ENCODE data around the gene CDH16. TPM values are rescaled to one million over a fixed set of nuclear protein-coding genes. Genes with fewer than 3 reads are reported as not detected.
"Not testable (repeated sequence)": the region's sequence is repeated elsewhere in the genome, so short reads cannot be mapped to it uniquely, and the experiment has no call there.

The CDH16 gene
- total RNA-seq, 1 donor from 2014 or later: not detected

DNA sequence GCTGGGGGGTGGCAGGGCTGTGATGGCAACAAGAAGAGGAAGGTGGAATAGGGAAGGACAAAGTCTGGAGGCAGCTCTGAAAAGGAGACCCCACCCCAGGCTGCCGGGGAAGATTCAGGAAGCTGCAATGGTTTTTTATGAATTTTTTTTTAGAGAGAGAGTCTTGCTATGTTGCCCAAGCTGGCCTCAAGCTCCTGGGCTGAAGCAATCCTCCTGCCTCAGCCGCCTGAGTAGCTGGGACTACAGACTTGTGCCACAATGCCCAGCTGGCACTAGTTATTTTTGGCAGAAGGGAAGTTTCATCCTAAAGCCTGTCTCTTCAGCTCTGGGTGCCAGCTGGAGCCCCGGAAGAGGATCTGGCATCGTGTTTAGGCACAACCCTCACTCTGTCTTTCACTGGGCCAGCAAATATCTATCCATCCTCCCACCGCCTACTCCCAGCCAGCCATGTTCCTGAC lies 41.0 kb upstream of the CDH16 start:
- no peaks in the 10 kb centered on the region for H3K36me3 Mint-ChIP-seq
- H3K4me1 Mint-ChIP-seq: peaks cover 16% of the 10 kb centered on the region

DNA sequence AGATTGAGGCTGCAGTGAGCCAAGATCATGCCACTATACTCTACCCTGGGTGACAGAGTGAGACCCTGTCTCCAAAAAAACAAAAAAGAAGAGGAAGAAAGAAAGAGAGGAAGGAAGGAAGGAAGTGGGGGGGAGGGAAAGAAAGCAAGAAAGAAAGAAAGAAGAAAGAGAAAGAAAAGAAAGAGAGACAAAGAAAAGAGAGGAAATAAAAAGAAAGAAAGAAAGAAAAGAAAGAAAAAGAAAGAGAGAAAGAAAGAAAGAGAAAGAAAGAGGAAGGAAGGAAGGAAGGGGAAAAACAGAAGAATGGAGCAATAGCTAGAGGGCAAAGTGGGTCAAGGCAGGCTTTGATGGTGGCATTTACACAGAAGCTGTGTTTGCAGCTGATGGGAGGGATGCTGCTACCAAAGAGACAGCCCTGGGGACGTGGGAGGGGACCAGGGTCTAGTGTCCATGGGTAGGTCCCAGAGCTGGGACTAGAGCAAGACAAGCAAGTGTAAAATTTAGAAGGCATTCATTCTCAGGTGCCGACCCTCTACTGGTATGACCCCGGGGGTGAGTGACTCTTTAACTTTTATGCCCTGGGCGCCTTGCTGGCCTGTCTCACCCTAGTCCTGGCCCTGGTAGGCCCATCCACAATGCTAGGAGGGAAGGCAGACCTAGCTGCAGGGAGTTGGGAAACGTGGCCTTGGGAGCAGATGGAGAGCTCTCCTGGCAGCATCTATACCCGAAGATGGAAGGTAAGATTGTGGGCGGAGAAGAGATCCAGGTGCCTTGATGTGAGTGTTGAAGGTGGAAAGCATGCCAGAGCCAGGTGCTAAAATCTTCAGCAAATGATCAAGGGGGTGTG lies 40.4 kb upstream of the CDH16 start:
- TF ChIP-seq, protein P1, sequence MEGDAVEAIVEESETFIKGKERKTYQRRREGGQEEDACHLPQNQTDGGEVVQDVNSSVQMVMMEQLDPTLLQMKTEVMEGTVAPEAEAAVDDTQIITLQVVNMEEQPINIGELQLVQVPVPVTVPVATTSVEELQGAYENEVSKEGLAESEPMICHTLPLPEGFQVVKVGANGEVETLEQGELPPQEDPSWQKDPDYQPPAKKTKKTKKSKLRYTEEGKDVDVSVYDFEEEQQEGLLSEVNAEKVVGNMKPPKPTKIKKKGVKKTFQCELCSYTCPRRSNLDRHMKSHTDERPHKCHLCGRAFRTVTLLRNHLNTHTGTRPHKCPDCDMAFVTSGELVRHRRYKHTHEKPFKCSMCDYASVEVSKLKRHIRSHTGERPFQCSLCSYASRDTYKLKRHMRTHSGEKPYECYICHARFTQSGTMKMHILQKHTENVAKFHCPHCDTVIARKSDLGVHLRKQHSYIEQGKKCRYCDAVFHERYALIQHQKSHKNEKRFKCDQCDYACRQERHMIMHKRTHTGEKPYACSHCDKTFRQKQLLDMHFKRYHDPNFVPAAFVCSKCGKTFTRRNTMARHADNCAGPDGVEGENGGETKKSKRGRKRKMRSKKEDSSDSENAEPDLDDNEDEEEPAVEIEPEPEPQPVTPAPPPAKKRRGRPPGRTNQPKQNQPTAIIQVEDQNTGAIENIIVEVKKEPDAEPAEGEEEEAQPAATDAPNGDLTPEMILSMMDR (IDR thresholded peaks at IDR 0.05; ENCODE audit: unreplicated experiment): no peak
- Mint-ChIP-seq H3K27ac (no peak overlapping the region), H3K4me3 (no peak overlapping the region), H3K36me3 (no peaks in the 10 kb centered on the region), H3K9me3 (no peaks in the 10 kb centered on the region), H3K27me3 (ENCODE audit: low read depth) (peaks cover 17% of the 10 kb centered on the region), H3K4me1 (peaks cover 16% of the 10 kb centered on the region)
- no peak for DNase-seq (ENCODE audit: low spot score in 2 of 2, unreplicated experiment in 2 of 2)

More for the DNA sequence above, 41.0 kb upstream of the CDH16 start:
- H3K27ac Mint-ChIP-seq: no peak overlapping the region
- no peaks in the 10 kb centered on the region for H3K9me3 Mint-ChIP-seq
- peaks cover 21% of the 10 kb centered on the region for H3K27me3 Mint-ChIP-seq (ENCODE audit: low read depth)
- TF ChIP-seq, protein P1 (IDR thresholded peaks at IDR 0.05; ENCODE audit: unreplicated experiment): no peak
- no peak for DNase-seq (ENCODE audit: low spot score in 2 of 2, unreplicated experiment in 2 of 2)
- H3K4me3 Mint-ChIP-seq: no peak overlapping the region

DNA sequence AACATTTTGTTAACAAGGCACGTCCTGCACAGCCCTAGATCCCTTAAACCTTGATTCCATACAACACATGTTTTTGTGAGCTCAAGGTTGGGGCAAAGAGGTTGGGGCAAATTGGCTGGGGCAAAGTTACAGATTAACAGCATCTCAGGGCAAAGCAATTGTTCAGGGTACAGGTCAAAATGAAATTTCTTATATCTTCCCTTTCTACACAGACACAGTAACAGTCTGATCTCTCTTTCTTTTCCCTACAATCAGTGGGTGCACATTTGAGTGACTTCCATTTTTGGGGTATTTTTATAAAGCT lies 37.4 kb upstream of the CDH16 start:
- H3K4me3 Mint-ChIP-seq; H3K36me3 Mint-ChIP-seq; DNase-seq (ENCODE audit: low spot score in 2 of 2, unreplicated experiment in 2 of 2); H3K9me3 Mint-ChIP-seq: not testable (repeated sequence)
- Mint-ChIP-seq H3K27ac (peak overlapping the region; percentile 71), H3K4me1 (peaks cover 17% of the 10 kb centered on the region), H3K27me3 (ENCODE audit: low read depth) (peaks cover 17% of the 10 kb centered on the region)

DNA sequence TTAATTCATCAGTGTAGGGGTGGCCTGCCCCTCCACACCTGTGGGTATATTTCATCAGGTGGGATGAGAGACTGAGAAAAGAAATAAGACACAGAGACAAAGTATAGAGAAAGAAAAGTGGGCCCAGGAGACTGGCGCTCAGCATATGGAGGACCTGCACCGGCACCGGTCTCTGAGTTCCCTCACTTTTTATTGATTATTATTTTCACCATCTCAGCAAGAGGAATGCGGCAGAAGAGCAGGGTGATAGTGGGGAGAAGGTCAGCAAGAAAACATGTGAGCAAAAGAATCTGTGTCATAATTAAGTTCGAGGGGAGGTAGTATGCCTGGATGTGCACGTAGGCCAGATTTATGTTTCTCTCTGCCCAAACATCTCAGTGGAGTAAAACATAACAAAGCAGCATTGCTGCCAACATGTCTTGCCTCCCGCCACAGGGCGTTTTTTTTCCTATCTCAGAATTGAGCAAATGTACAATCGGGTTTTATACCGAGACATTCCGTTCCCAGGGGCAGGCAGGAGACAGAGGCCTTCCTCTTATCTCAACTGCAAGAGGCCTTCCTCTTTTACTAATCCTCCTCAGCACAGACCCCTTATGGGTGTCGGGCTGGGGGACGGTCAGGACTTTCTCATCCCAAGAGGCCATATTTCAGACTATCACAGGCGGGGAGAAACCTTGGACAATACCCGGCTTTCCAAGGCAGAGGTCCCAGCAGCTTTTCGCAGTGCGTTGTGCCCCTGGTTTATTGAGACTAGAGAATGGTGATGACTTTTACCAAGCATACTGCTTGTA lies 36.9 kb upstream of the CDH16 start:
- H3K27me3 Mint-ChIP-seq (ENCODE audit: low read depth): peaks cover 17% of the 10 kb centered on the region
- peaks cover 16% of the 10 kb centered on the region for H3K4me1 Mint-ChIP-seq
- not testable (repeated sequence) for H3K36me3 Mint-ChIP-seq; H3K9me3 Mint-ChIP-seq; DNase-seq (ENCODE audit: low spot score in 2 of 2, unreplicated experiment in 2 of 2); H3K4me3 Mint-ChIP-seq
- peak overlapping the region; percentile 71 for H3K27ac Mint-ChIP-seq

DNA sequence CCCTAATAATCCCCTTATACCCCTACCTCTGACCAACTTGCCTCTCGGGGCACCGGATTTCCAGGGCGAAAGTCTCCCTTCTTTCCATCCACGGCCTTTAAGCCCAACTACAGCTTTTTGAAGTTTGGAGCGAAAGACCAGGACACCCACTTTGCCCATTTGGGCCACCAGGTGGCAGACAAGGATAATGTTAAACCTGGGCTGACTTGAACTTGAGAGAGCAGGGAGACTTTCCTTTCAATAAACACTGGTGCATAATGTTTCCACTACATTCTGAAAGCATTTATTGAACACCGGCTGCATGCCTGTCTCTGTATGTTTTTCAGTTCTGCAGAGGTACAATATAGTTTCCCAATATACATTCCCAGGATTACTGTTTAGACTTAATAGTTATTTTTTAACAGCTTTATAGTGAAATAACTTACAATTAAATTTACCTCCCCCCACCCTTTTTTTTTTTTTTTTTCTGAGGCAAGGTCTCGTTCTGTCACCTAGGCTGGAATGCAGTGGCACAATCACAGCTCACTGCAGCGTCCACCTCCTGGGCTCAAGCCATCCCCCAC lies 35.5 kb upstream of the CDH16 start:
- peaks cover 22% of the 10 kb centered on the region for H3K27me3 Mint-ChIP-seq (ENCODE audit: low read depth)
- peak in 1 of 2 experiments; percentile 83 for DNase-seq (ENCODE audit: low spot score in 2 of 2, unreplicated experiment in 2 of 2)
- H3K36me3 Mint-ChIP-seq: no peaks in the 10 kb centered on the region

DNA sequence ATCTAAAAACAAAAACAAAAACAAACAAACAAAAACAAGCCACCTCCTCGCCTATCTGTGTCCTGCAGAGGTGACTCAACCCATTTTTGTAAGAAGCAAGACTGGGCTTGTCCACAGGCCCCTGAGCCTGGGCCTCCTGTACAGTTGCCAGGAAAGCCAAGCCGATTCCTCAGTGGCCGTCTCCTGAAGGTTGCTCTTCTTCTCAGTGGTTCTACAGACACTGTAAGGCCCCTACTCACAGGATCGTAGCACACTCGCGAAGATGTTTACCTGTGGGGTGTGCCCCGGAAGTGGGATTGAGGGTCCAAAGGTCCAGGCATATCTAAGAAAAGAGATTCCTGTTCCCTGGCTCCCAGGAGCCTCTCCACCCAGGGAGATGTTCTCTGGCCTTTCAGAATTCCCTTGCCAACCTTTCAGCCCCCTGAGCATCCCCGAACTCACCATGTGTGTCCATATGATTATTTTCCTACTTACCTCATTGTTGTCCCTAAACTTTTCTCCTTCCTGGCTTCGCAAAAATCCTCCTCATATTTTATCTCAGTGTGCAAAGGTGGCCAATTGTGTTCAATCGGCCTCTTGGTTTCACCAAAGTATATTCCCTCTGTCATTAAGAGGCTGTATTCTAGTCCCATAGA lies 34.9 kb upstream of the CDH16 start:
- TF ChIP-seq, protein P1 (IDR thresholded peaks at IDR 0.05; ENCODE audit: unreplicated experiment): no peak
- no peak overlapping the region for H3K27ac Mint-ChIP-seq
- peaks cover 16% of the 10 kb centered on the region for H3K4me1 Mint-ChIP-seq
- no peaks in the 10 kb centered on the region for H3K36me3 Mint-ChIP-seq
- H3K27me3 Mint-ChIP-seq (ENCODE audit: low read depth): peaks cover 17% of the 10 kb centered on the region
- DNase-seq (ENCODE audit: low spot score in 2 of 2, unreplicated experiment in 2 of 2): no peak
- peaks cover 8% of the 10 kb centered on the region for H3K9me3 Mint-ChIP-seq
- no peak overlapping the region for H3K4me3 Mint-ChIP-seq

More for the DNA sequence above, 35.5 kb upstream of the CDH16 start:
- H3K27ac Mint-ChIP-seq: no peak overlapping the region
- peaks cover 8% of the 10 kb centered on the region for H3K9me3 Mint-ChIP-seq
- TF ChIP-seq, protein P1 (IDR thresholded peaks at IDR 0.05; ENCODE audit: unreplicated experiment): peak; percentile 85
- no peak overlapping the region for H3K4me3 Mint-ChIP-seq
- H3K4me1 Mint-ChIP-seq: peaks cover 16% of the 10 kb centered on the region
